GM19467 (cell line): ENCODE results near the gene CLSTN2.

ENCODE experiments used
- ATAC-seq: cut with Tn5 transposase; IDR thresholded peaks from one replicate; pipeline ENCODE4 v1.9.1; 2021; ENCODE audit warnings: mild to moderate bottlenecking, moderate library complexity; ENCODE audit not compliant: unreplicated experiment

CLSTN2 gene

DNA sequence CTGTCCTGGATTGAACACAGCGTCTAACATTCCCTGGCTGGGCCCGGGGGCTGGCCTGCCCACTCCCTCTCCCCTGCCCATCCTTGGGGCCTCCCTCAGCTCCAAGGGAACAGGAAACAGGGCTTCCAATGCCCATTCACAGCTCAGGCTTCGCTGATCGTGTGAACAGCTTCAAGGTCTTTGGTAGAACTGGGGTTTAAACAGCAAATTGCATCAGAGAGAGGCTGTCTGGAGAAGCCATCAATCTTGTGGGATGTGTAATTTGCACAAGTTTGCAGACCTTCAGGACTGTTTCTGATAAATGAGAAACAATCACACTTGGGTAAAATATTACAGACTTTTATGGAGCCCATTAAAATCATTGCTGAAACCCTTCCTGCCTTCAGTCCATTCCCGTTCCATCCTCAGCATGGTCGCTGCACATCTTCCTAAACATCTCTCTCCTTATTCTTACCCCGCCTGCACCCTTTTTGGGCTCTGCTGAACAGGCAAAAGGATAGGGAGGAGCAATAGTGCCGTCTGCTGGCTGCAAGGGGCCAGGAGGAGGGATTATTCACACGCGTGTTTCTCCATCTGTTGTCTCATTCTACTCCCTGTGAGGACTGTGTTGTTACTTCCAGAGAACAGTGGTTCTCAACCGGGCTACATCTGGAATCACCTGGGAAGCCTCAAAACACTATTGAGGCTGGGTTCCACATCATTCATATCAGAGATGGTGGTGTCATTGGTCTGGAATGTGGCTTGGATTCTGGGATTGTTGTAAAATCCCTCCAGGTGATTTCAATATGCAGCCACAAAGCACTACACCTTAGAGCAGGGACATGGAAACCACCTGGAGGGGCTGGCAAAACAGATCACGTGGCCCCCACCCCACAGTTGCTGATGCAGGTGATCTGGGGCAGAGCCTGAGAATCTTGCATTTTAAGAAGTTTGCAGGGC lies 116.3 kb downstream of the CLSTN2 start:
- ATAC-seq = no peak

DNA sequence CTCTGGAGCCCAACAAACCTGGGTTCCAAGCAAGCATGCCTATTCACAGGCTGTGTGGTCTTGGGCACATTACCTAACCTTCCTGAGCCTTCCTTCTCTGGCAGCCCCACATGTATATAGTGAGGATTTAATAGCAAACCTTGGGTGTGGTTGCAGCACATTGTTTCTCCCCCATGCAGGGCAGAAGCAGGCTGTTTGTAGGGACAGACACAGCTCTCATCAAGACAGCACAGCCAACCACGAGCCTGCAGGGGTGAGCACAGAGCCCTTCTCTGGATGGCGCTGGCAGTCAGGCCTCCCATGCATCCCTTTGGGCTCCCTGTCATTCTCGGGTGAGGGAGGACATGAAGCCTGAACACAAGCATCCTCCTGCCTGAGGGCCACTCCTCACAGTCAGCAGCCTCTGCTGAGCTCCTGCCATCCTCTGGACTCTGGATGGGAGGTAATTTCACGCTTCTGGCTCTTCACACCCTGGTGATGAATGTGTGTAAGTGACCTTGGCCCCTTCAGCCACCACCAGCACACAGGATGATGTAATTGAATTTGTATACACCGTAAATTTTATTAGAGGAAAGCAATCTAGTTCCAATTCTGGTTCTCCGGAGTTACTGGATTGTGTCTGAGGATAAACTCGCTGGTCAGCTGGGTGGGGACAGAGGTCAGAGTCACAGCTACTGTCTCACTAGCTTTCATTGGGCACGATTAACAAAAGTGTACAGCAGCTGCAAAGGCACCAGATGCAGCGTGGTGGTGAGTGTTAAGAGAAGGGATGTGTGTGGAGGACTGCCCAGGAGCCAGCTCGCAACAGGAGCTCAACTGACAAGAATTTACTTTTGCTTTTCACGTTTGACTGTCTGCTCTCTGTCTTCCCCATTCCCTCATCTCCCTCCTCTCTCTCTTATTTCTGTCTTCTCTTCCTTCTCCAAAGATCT lies 118.1 kb downstream of the CLSTN2 start:
- ATAC-seq = no peak

- no peak for ATAC-seq
Measured at GRCh38 chr3:140053794-140054193, 118.8 kb downstream of the CLSTN2 start.

- no peak for ATAC-seq
Measured at GRCh38 chr3:140055092-140055791, 120.3 kb downstream of the CLSTN2 start.

DNA sequence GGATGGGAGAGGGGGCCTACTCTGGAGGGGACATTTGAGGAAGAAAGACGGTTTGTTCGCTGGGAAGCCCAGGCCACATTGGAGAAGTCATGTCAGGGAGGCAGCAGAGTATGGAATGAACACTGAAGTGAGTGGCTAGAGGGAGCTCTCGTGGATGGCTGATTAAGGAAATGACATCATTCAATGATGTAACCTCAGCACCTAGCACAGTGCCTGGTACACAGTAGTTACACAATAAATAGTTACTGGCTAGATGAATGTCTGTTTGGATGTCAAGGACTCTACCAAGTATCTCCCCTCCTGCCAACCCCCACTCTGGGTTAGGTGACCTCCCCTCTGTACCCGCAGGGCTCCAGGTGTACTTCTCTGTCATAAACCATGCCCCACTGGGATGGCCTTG lies 121.1 kb downstream of the CLSTN2 start:
- no peak for ATAC-seq

- ATAC-seq = no peak
Measured at GRCh38 chr3:140061211-140061610, 126.2 kb downstream of the CLSTN2 start.

GRCh38 chr3:140062461-140062860 lies 127.5 kb downstream of the CLSTN2 start:
- no peak for ATAC-seq

GRCh38 chr3:140067487-140067886 lies 132.5 kb downstream of the CLSTN2 start:
- ATAC-seq = no peak

DNA sequence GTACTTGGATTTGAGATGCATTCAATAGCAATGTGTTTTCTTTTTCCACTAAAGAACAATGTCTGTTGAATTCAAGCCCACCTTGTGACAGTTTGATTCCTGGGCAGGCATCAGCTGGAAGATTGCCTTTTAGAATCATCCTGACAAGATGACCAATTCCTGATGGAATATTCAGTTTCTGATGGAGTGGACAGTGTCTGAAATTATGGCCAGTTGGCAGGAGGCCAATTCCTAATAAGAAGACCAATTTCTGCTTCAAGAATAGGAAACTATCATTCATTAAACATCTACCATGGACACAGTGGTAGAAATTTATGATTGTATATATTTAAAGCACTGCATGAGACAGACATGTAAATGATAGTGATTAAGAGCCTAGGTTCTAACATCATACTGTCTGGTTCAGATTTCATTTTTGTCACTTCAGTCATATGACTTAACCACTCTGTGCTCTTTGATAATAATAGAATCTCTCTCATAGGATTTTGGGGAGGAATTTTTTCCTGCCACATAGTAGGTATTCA lies 133.6 kb downstream of the CLSTN2 start:
- no peak for ATAC-seq

GRCh38 chr3:140073278-140074045 lies 138.5 kb downstream of the CLSTN2 start:
- ATAC-seq = no peak

GRCh38 chr3:140076552-140076951 lies 141.6 kb downstream of the CLSTN2 start:
- no peak for ATAC-seq

DNA sequence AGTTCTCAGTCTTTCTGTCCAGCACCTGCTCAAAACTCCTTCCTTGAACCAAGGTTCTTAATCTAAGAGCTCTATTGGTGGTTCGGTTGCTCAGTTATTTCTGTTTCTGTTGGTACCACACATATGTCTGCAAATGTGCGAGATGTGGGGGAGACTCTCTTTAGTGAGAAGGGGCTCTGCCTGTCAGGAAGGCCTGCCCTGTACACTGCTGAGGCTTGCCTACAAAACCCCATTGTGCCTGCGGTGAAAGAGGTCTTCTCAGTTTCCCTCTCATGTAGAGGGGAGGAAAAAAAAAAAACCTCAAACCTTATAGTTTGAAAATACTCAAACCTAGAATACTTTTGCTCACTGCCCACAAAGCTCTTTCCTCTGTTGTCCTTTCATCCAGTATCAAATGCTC lies 142.4 kb downstream of the CLSTN2 start:
- ATAC-seq = no peak

- no peak for ATAC-seq
Measured at GRCh38 chr3:140078343-140078742, 143.4 kb downstream of the CLSTN2 start.

GRCh38 chr3:140078940-140079339 lies 144.0 kb downstream of the CLSTN2 start:
- no peak for ATAC-seq

- no peak for ATAC-seq
Measured at GRCh38 chr3:140081887-140082286, 146.9 kb downstream of the CLSTN2 start.

DNA sequence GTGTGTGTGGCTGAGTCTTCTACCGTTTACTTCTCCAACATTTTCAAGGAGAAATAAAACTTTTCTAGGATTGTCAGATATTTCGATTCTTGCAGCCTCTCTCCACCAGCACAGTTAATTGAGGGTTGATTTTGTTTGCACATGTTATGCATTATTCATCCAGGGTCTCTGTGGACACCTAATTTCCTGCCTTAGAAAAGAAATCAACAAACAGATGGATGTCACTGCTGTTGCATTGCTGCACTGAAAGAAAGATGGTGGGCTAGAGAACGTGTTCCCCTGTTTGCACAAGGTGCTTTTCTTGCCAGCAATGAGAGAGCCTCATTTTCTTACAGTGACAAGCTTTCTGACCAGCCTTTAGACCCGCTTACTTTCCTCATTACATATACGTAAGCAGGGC lies 150.0 kb downstream of the CLSTN2 start:
- no peak for ATAC-seq

- no peak for ATAC-seq
Measured at GRCh38 chr3:140086642-140087041, 151.7 kb downstream of the CLSTN2 start.

DNA sequence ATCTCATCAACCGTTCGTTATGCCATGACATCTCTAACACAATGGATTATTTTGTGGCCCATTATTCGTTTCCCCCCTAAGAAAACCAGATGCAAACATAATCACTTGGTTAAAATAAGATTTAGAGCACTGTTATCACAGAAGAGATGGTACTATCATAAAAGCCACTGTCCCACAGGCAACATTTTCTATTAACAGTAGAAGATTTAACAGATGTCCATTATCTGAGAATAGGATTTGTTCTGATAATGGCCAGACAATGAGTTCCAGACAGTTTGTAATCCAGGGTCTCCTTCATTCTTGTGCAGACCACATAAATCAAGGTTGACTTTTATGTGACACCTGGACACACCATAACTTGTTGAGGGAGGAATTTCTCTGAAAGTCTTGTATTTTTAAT lies 153.1 kb downstream of the CLSTN2 start:
- ATAC-seq = no peak

DNA sequence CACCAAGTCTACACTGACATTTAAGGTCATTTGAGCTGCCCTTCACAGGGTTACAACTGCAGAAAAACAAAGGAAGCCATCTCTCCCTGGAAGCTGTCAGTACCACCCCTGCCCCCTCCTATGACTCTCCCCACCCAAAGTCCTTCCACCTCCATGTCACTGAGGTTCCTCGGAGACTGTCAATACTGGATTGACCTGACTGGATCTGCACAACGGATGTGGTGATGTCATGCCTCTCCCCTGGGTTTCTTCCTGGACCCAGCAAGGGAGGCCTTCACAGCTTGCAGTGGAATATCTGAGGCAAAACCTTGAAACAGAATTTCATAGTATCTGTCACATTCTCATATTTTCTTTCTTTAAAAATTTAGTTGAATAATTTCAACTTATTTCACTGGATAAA lies 153.5 kb downstream of the CLSTN2 start:
- ATAC-seq = no peak
